A673 (cell line): ENCODE measurements around the gene TFDP2. TPM values are rescaled to one million over a fixed set of nuclear protein-coding genes. Genes with fewer than 3 reads are reported as not detected.

Source experiments
- Bru-seq: library from RNA; stranded (reverse); fragments of 400-500 nt; gene quantifications from one replicate; lab custom pipeline; 2021; lab: Mats Ljungman, UMichigan
- BruChase-seq, 2 experiments: library from RNA; stranded (reverse); fragments of 400-500 nt; gene quantifications; one replicate each; lab custom pipeline; 2021; lab: Mats Ljungman, UMichigan
- BruUV-seq: library from RNA; stranded (reverse); fragments of 400-500 nt; replicated peaks from 2 replicates; lab custom pipeline; 2021; lab: Mats Ljungman, UMichigan
- CTCF ChIA-PET: fragments of 300-600 bp; sonication (Branson Sonifier 250); formaldehyde crosslinking; loops from one replicate; lab custom pipeline; 2022; ENCODE audit warnings: antibody characterized with exemption; lab: Charles Lee
- POLR2A ChIA-PET: fragments of 300-600 bp; sonication (Branson Sonifier 250); formaldehyde crosslinking; loops from one replicate; lab custom pipeline; 2022; ENCODE audit warnings: antibody characterized with exemption; ENCODE audit not compliant: low non-redundant PET; lab: Charles Lee
- DNase-seq: peaks from one replicate; pipeline ENCODE4 v3.0.0-alpha.2; 2015; ENCODE audit warnings: low spot score
- H3K27ac ChIP-seq: fragments of 200-600 bp; sonication (generic); 2 replicates; pipeline ENCODE4 v1.5.1; 2016; ENCODE audit warnings: mixed run types, low read depth, mild to moderate bottlenecking, mixed read lengths, antibody characterized with exemption, low read length; ENCODE audit not compliant: poor library complexity, severe bottlenecking
- H3K27me3 ChIP-seq: fragments of 200-600 bp; sonication (generic); replicated peaks from 2 replicates; pipeline ENCODE4 v1.6.1; 2017; ENCODE audit warnings: mixed run types, low read depth, mild to moderate bottlenecking, mixed read lengths, antibody characterized with exemption, low read length; ENCODE audit not compliant: insufficient read depth, poor library complexity
- H3K36me3 ChIP-seq: fragments of 200-600 bp; sonication (generic); 2 replicates; pipeline ENCODE4 v1.6.1; 2016; ENCODE audit warnings: mixed run types, mild to moderate bottlenecking, mixed read lengths, antibody characterized with exemption, low read length; ENCODE audit not compliant: insufficient read depth, poor library complexity, severe bottlenecking
- H3K4me1 ChIP-seq: fragments of 200-600 bp; sonication (generic); 2 replicates; pipeline ENCODE4 v1.6.1; 2017; ENCODE audit warnings: mixed run types, mild to moderate bottlenecking, mixed read lengths, antibody characterized with exemption, low read length; ENCODE audit not compliant: insufficient read depth, poor library complexity, severe bottlenecking
- H3K4me3 ChIP-seq: fragments of 200-600 bp; sonication (generic); 2 replicates; pipeline ENCODE4 v1.5.1; 2016; ENCODE audit warnings: low read depth, mixed run types, mild to moderate bottlenecking, mixed read lengths, low read length; ENCODE audit not compliant: poor library complexity, severe bottlenecking
- H3K9me3 ChIP-seq: fragments of 200-600 bp; sonication (generic); 2 replicates; pipeline ENCODE4 v1.6.1; 2016; ENCODE audit warnings: mixed run types, low read depth, mild to moderate bottlenecking, mixed read lengths, antibody characterized with exemption, low read length; ENCODE audit not compliant: poor library complexity, severe bottlenecking
- CTCF ChIP-seq: fragments of 300-800, 200-600 bp; sonication (generic); conservative IDR thresholded peaks from 2 replicates; pipeline ENCODE4 v1.5.1; 2017; ENCODE audit warnings: low read depth, mild to moderate bottlenecking, antibody characterized with exemption, low read length, moderate library complexity, mixed read lengths
- EZH2 ChIP-seq: fragments of 200-600 bp; sonication (generic); IDR thresholded peaks from 2 replicates; pipeline ENCODE4 v1.6.1; 2017; ENCODE audit warnings: borderline replicate concordance, low read depth, mild to moderate bottlenecking, mixed read lengths, antibody characterized with exemption, low read length; ENCODE audit not compliant: poor library complexity, severe bottlenecking
- intact Hi-C: fragments of 100-400 bp; cut with micrococcal nuclease; formaldehyde crosslinking; loops from one replicate; pipeline ENCODE4 v1.10.0; 2022; ENCODE audit not compliant: unreplicated experiment
- long read RNA-seq: library from polyadenylated mRNA; stranded (forward); transcript quantifications from one replicate; pipeline ENCODE4 v2.0.0, GENCODE V29; 2022
- total RNA-seq: library from RNA; stranded (reverse); gene quantifications from 2 replicates; pipeline ENCODE4 v1.2.3, GENCODE V29; 2021

The TFDP2 gene, protein sequence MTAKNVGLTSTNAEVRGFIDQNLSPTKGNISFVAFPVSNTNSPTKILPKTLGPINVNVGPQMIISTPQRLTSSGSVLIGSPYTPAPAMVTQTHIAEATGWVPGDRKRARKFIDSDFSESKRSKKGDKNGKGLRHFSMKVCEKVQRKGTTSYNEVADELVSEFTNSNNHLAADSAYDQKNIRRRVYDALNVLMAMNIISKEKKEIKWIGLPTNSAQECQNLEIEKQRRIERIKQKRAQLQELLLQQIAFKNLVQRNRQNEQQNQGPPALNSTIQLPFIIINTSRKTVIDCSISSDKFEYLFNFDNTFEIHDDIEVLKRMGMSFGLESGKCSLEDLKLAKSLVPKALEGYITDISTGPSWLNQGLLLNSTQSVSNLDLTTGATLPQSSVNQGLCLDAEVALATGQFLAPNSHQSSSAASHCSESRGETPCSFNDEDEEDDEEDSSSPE
- 41.6 and 50.3 TPM in 2 replicates for total RNA-seq
- percentile 59 among the genes with signal in this experiment for Bru-seq, nascent RNA
- BruChase-seq, experiment 1, labeled RNA remaining after a 2-hour chase = percentile 56 among the genes with signal in this experiment
- BruChase-seq, experiment 2, labeled RNA remaining after a 6-hour chase = percentile 58 among the genes with signal in this experiment
- long read RNA-seq, full-length matches to known transcripts = 32 of 78 reads
- long read RNA-seq, partial matches to known transcripts = 1 of 78 reads
- long read RNA-seq, other reads (novel, unspliced or antisense) = 45 of 78 reads

- Histone ChIP-seq H3K4me1 (no peaks in the 10 kb centered on the region), H3K36me3 (no peaks in the 10 kb centered on the region), H3K27me3 (no peaks in the 10 kb centered on the region), H3K9me3 (no peaks in the 10 kb centered on the region), H3K27ac (peak within 1 kb of the TSS; percentile 31), H3K4me3 (peak within 1 kb of the TSS; percentile 77)
- POLR2A ChIA-PET = no interaction called here
- intact Hi-C loops = no loop called here
- DNase-seq = peak; percentile 92
- BruUV-seq = no TSS peak
- no peak for TF ChIP-seq CTCF
- no peak for TF ChIP-seq EZH2
- CTCF ChIA-PET = interaction anchor here (0.9 kb wide), 1 partner anchor 131 kb away, joined by 3 read pairs; no protein-coding TSS in a partner anchor
Observed at GRCh38 chr3:142148792-142149672, at the start of gene TFDP2. Gene TFDP2, minus strand, starts transcription at chr3:142149544. Its CDS starts 47,795 bp downstream, at chr3:142101749.

DNA sequence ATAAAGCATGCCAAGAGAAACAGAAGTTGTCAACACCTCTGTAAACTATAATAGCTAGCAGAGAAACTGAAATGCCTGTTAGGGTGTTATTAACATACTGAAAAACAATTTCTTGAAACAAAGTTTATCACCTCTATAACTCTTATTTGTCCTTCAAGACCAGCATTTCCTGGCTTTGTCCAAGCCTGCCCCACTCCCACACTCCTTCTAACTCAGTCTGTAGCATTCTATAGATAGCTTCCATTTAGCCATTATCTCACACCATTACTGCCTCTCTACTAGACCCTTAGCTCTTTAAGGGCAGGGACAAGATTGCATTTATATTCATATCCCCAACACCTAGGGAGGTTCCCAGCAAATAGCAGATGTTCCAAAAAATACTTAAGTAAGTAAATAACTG, 39.5 kb upstream of the TFDP2 start:
- H3K27ac ChIP-seq = no peak overlapping the region
- H3K9me3 ChIP-seq = no peaks in the 10 kb centered on the region
- no peak overlapping the region for H3K4me3 ChIP-seq
- no peak for DNase-seq
- H3K27me3 ChIP-seq = no peaks in the 10 kb centered on the region
- intact Hi-C loops = no loop called here
- POLR2A ChIA-PET = no interaction called here
- CTCF ChIA-PET = no interaction called here
- TF ChIP-seq EZH2 (no peak), CTCF (no peak)
- no TSS peak for BruUV-seq
- no peaks in the 10 kb centered on the region for H3K36me3 ChIP-seq
- peaks cover 8% of the 10 kb centered on the region for H3K4me1 ChIP-seq

DNA sequence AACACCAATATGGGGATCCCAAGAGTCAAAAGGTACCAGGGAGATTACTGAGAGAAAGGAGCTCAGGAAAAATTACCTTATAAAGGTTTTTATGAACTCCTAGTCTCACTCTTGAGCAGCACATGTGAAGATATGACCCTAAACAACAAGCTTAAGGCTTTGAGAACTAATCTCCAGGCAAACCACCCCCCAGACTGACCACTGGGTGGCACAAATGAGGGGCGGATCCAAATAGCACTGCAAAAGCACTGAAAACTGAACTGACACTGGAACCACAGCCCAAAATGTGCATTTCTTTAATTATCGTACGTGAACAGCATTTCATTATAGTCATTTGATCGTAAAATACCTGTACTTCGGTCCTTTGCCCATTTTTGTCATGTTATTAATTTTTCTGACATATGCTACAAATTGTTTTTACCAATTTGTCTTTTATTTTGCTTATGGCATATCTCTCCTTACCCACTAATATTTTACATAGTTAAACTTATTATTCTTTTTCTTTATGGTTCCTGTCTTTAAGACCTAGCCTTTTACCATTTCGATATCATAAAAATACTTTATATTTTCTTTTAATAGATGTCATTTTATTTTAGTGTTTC, 31.5 kb upstream of the TFDP2 start:
- ChIA-PET CTCF (interaction anchor here (1.5 kb wide), 1 partner anchor 99 kb away, joined by 10 read pairs; no protein-coding TSS in a partner anchor), POLR2A (no interaction called here)
- BruUV-seq = no TSS peak
- peak; percentile 64 for DNase-seq
- Histone ChIP-seq H3K9me3 (no peaks in the 10 kb centered on the region), H3K4me3 (no peak overlapping the region), H3K27ac (no peak overlapping the region), H3K27me3 (no peaks in the 10 kb centered on the region), H3K36me3 (peaks cover 10% of the 10 kb centered on the region), H3K4me1 (no peaks in the 10 kb centered on the region)
- intact Hi-C loops = loop anchor here (2.0 kb wide), 1 partner anchor 100 kb away; no protein-coding TSS in a partner anchor
- TF ChIP-seq CTCF (peak; percentile 66), EZH2 (no peak)
